Prostate gland (tissue), 2 donors: ENCODE results near the gene CLDN24.

Source experiments
- POLR2AphosphoS5 ChIP-seq: sonication (generic); formaldehyde crosslinking; IDR thresholded peaks from one replicate; pipeline ENCODE4 v1.6.1; 2017; ENCODE audit warnings: antibody characterized with exemption
- TF ChIP-seq, protein P1 (sequence below), 4 experiments: fragments of 200-600 bp in 2 of 4; fragments of 450-650 bp in 2 of 4; sonication (generic) in 2 of 4; IDR thresholded peaks; 1 replicate in 3 of 4; 2 replicates in 1 of 4; pipeline ENCODE4 v1.5.1; 2016 to 2019; ENCODE audit warnings: antibody characterized with exemption in 4 of 4, mild to moderate bottlenecking in 2 of 4, moderate library complexity in 2 of 4

DNA sequence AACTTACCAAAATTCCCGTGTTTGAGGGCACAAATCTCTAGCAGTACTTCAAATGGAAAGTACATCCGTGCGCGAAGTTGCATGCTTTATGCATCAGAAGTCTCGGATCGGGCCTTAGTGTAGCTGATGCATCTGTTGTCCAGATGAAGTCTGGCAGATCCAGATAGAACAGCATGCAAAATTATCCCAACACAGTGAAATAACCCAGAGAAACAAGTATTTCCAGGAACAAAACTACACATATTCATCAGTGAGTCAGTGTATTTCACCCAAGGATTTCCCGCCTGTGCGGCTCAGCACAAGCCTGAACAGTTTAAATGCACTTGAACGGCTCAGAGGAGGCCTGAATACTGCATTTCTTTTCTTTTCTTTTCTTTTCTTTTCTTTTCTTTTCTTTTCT lies 27.4 kb upstream of the CLDN24 start:
- TF ChIP-seq, protein P1, sequence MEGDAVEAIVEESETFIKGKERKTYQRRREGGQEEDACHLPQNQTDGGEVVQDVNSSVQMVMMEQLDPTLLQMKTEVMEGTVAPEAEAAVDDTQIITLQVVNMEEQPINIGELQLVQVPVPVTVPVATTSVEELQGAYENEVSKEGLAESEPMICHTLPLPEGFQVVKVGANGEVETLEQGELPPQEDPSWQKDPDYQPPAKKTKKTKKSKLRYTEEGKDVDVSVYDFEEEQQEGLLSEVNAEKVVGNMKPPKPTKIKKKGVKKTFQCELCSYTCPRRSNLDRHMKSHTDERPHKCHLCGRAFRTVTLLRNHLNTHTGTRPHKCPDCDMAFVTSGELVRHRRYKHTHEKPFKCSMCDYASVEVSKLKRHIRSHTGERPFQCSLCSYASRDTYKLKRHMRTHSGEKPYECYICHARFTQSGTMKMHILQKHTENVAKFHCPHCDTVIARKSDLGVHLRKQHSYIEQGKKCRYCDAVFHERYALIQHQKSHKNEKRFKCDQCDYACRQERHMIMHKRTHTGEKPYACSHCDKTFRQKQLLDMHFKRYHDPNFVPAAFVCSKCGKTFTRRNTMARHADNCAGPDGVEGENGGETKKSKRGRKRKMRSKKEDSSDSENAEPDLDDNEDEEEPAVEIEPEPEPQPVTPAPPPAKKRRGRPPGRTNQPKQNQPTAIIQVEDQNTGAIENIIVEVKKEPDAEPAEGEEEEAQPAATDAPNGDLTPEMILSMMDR (IDR thresholded peaks at IDR 0.05), result no peak
- TF ChIP-seq POLR2AphosphoS5, result no peak
